K562 (cell line): ENCODE measurements around the gene F13A1. TPM values are rescaled to one million over a fixed set of nuclear protein-coding genes. Genes with fewer than 3 reads are reported as not detected.

Experiments
- ATAC-seq: fragments of 200-7000 bp; cut with Tn5 transposase; 3 replicates; pipeline ENCODE4 v1.9.1; 2020; ENCODE audit warnings: moderate library complexity
- BruUV-seq: library from RNA; stranded (reverse); fragments of 400-500 nt; replicated peaks from 2 replicates; lab custom pipeline; 2021; lab: Mats Ljungman, UMichigan
- CTCF ChIA-PET: fragments of 300-600 bp; formaldehyde crosslinking; extraction: SDS; loops from one replicate; lab custom pipeline; 2021; ENCODE audit warnings: low intra/inter-chr PET ratio; lab: Yijun Ruan, JAX
- POLR2A ChIA-PET: fragments of 300-600, 350-650 bp; sonication (Branson Sonifier 250); formaldehyde crosslinking; extraction: SDS; loops from one replicate; lab custom pipeline; 2021; ENCODE audit warnings: antibody characterized with exemption, inconsistent platforms; lab: Yijun Ruan, JAX
- DNase-seq, 4 experiments: peaks; one replicate each; pipeline versions ENCODE4 v3.0.0 to v3.0.0-alpha.2; 2011 to 2018; ENCODE audit warnings: low spot score in 3 of 4, mixed read lengths in 3 of 4; ENCODE audit errors: extremely low read depth in 1 of 4
- FAIRE-seq: peaks from 2 replicates; lab custom pipeline; 2011; peaks lifted over from hg19 to GRCh38; lab: Jason Lieb, UNC
- H2AFZ ChIP-seq: 2 replicates; pipeline ENCODE4 v1.6.0; 2011; ENCODE audit warnings: low read depth, low read length, control low read depth, inconsistent platforms
- H3K27ac ChIP-seq: fragments of 200-600 bp; 3 replicates; pipeline ENCODE4 v1.8.0; 2011; ENCODE audit warnings: low read depth, mild to moderate bottlenecking, control low read depth, inconsistent platforms, low read length, moderate library complexity, mixed read lengths; ENCODE audit errors: extremely low read depth
- H3K27me3 ChIP-seq, 2 experiments: fragments of 300-600 bp in 1 of 2; 2 replicates in 1 of 2; 3 replicates in 1 of 2; pipeline versions ENCODE4 v1.6.0 to v1.8.0; 2011; ENCODE audit warnings: inconsistent platforms in 2 of 2, low read length in 2 of 2, mild to moderate bottlenecking in 1 of 2, mixed read lengths in 1 of 2, moderate library complexity in 1 of 2; ENCODE audit not compliant: control insufficient read depth in 2 of 2, insufficient read depth in 2 of 2
- H3K36me3 ChIP-seq: fragments of 300-600 bp; 3 replicates; pipeline ENCODE4 v1.8.0; 2011; ENCODE audit warnings: mild to moderate bottlenecking, low read length, inconsistent platforms; ENCODE audit not compliant: control insufficient read depth, insufficient read depth
- H3K4me1 ChIP-seq, 2 experiments: fragments of 200-600 bp in 1 of 2; replicated peaks in 1 of 2; 2 replicates in 1 of 2; 3 replicates in 1 of 2; pipeline versions ENCODE4 v1.5.1 to v1.8.0; 2011; ENCODE audit warnings: inconsistent platforms in 2 of 2, low read length in 2 of 2, mild to moderate bottlenecking in 1 of 2, mixed read lengths in 1 of 2, moderate library complexity in 1 of 2; ENCODE audit not compliant: control insufficient read depth in 2 of 2, insufficient read depth in 2 of 2
- H3K4me2 ChIP-seq: 2 replicates; pipeline ENCODE4 v1.6.1; 2011; ENCODE audit warnings: low read length, control low read depth, inconsistent platforms, mixed read lengths; ENCODE audit not compliant: insufficient read depth
- H3K4me3 ChIP-seq: fragments of 200-600 bp; sonication (generic), shearing (Covaris generic); 2 replicates; pipeline ENCODE4 v1.5.1; 2016; ENCODE audit warnings: control low read depth, inconsistent platforms
- H3K79me2 ChIP-seq: fragments of 200-600 bp; 3 replicates; pipeline ENCODE4 v1.8.0; 2011; ENCODE audit warnings: low read length, inconsistent platforms; ENCODE audit not compliant: control insufficient read depth, insufficient read depth
- H3K9ac ChIP-seq, 2 experiments: 2 replicates each; pipeline versions ENCODE4 v1.6.0 to v1.6.1; 2011; ENCODE audit warnings: low read depth in 2 of 2, low read length in 2 of 2, control low read depth in 1 of 2, inconsistent platforms in 1 of 2, mild to moderate bottlenecking in 1 of 2, mixed read lengths in 1 of 2; ENCODE audit not compliant: insufficient read depth in 1 of 2
- H3K9me1 ChIP-seq: one replicate; pipeline ENCODE4 v1.6.0; 2011; ENCODE audit warnings: inconsistent platforms, mild to moderate bottlenecking, low read length, moderate library complexity; ENCODE audit not compliant: control insufficient read depth, insufficient read depth
- H3K9me3 ChIP-seq: replicated peaks from 2 replicates; pipeline ENCODE4 v1.5.1; 2011; ENCODE audit warnings: low read depth, low read length, inconsistent platforms; ENCODE audit not compliant: control insufficient read depth, insufficient read depth
- H4K20me1 ChIP-seq: replicated peaks from 2 replicates; pipeline ENCODE4 v1.6.1; 2011; ENCODE audit warnings: low read length, inconsistent platforms, mixed read lengths; ENCODE audit not compliant: control insufficient read depth, insufficient read depth
- CBFA2T3 ChIP-seq: fragments of 450-650 bp; IDR thresholded peaks from 2 replicates; pipeline ENCODE4 v1.6.1; 2017
- CXXC5 ChIP-seq: fragments of 250-450 bp; sonication (Bioruptor Pico); IDR thresholded peaks from 2 replicates; pipeline ENCODE4 v1.8.0; 2022; ENCODE audit warnings: inconsistent platforms, mild to moderate bottlenecking, moderate library complexity
- EZH2 ChIP-seq: IDR thresholded peaks from 2 replicates; pipeline ENCODE4 v1.6.1; 2012; ENCODE audit warnings: low read depth, mild to moderate bottlenecking, inconsistent platforms, low read length, borderline replicate concordance
- HMGN3 ChIP-seq: IDR thresholded peaks from 2 replicates; pipeline ENCODE4 v1.6.1; 2011; ENCODE audit warnings: borderline replicate concordance, low read depth, mild to moderate bottlenecking, mixed read lengths, low read length; ENCODE audit not compliant: insufficient read length; ENCODE audit errors: extremely low read depth
- ILF3 ChIP-seq: fragments of 450-650 bp; IDR thresholded peaks from 2 replicates; pipeline ENCODE4 v1.6.1; 2018; ENCODE audit warnings: antibody characterized with exemption, mild to moderate bottlenecking, moderate library complexity, borderline replicate concordance
- PURB ChIP-seq: sonication (generic); formaldehyde crosslinking; IDR thresholded peaks from 2 replicates; pipeline ENCODE4 v1.9.0; 2021; ENCODE audit warnings: low read depth, mild to moderate bottlenecking, missing genetic modification reagents
- ZBTB7A ChIP-seq: IDR thresholded peaks from 2 replicates; pipeline ENCODE4 v1.6.1; 2011; ENCODE audit warnings: low read depth, mild to moderate bottlenecking, low read length, moderate library complexity, borderline replicate concordance; ENCODE audit not compliant: control insufficient read depth
- ZFPM2 ChIP-seq: fragments of 250-450 bp; sonication (Bioruptor Pico); IDR thresholded peaks from 2 replicates; pipeline ENCODE4 v1.5.1; 2022; ENCODE audit warnings: mild to moderate bottlenecking
- ZNF830 ChIP-seq: fragments of 250-450 bp; sonication (Bioruptor Pico); IDR thresholded peaks from 2 replicates; pipeline ENCODE4 v1.5.0; 2021; ENCODE audit warnings: mild to moderate bottlenecking
- ZZZ3 ChIP-seq: fragments of 450-650 bp; IDR thresholded peaks from 2 replicates; pipeline ENCODE4 v1.6.1; 2016; ENCODE audit warnings: antibody characterized with exemption, mild to moderate bottlenecking, moderate library complexity
- WGBS: fragments of 100-300 bp; shearing (Covaris generic); methylation state at CpG from one replicate; pipeline ENCODE4 v1.1.6; 2016; ENCODE audit warnings: low coverage, mixed read lengths; ENCODE audit not compliant: insufficient coverage; ENCODE audit errors: missing lambda C conversion rate; 5-methylcytosine and 5-hydroxymethylcytosine counted together
- in situ Hi-C: fragments of 300-500 bp; cut with MboI; formaldehyde crosslinking; loops from 4 replicates; pipeline ENCODE4 v1.15.0; 2018; ENCODE audit warnings: inconsistent platforms, mixed read lengths
- intact Hi-C: fragments of 100-400 bp; cut with micrococcal nuclease; formaldehyde crosslinking; loops from 2 replicates; pipeline ENCODE4 v1.14.2; 2022
- polyA plus RNA-seq, 8 experiments: library from polyadenylated mRNA; depleted of rRNA in 4 of 8; stranded (reverse) in 5 of 8; unstranded in 3 of 8; fragments of >200 nt; fragmentation: Nextera tagmentation in 2 of 8; fragmentation: Illumina TruSeq in 1 of 8; extraction: Ambion mirVana in 2 of 8; extraction: Trizol in 1 of 8; gene quantifications; 2 replicates each; pipeline versions ENCODE4 v1.2.1 to v1.2.3, GENCODE V29; 2011 to 2014; ENCODE audit warnings: inconsistent platforms in 1 of 8, missing spikeins in 1 of 8
- total RNA-seq, 7 experiments: library from RNA; depleted of rRNA in 6 of 7; stranded (reverse); fragments of >200 nt in 6 of 7; fragmentation: Illumina TruSeq in 2 of 7; extraction: Trizol in 2 of 7; gene quantifications; 2 replicates each; pipeline versions ENCODE4 v1.2.1 to v1.2.3, GENCODE V29; 2011 to 2021; ENCODE audit warnings: low replicate concordance in 1 of 7
- TF ChIP-seq, protein P1 (sequence below): sonication (generic); formaldehyde crosslinking; IDR thresholded peaks from 2 replicates; pipeline ENCODE4 v1.8.1; 2023; ENCODE audit warnings: mild to moderate bottlenecking, missing genetic modification reagents
- TF ChIP-seq, protein P2 (sequence below): fragments of 250-450 bp; sonication (Bioruptor Pico); IDR thresholded peaks from 2 replicates; pipeline ENCODE4 v1.8.0; 2021; ENCODE audit warnings: mild to moderate bottlenecking, moderate library complexity
- TF ChIP-seq, protein P3 (sequence below): fragments of 250-450 bp; sonication (Bioruptor Pico); IDR thresholded peaks from 2 replicates; pipeline ENCODE4 v1.8.0; 2022; ENCODE audit warnings: moderate library complexity, mild to moderate bottlenecking, inconsistent platforms
- TF ChIP-seq, protein P4 (sequence below): fragments of 450-650 bp; IDR thresholded peaks from 2 replicates; pipeline ENCODE4 v1.6.1; 2014; ENCODE audit warnings: low read depth, mild to moderate bottlenecking, moderate library complexity, borderline replicate concordance

The F13A1 gene
- total and polyA plus RNA-seq, 9 of the 15 experiments (the other 6 are each of a cell fraction or from before 2014, with no cell fraction given) = 0.33 TPM; not detected in 8

DNA sequence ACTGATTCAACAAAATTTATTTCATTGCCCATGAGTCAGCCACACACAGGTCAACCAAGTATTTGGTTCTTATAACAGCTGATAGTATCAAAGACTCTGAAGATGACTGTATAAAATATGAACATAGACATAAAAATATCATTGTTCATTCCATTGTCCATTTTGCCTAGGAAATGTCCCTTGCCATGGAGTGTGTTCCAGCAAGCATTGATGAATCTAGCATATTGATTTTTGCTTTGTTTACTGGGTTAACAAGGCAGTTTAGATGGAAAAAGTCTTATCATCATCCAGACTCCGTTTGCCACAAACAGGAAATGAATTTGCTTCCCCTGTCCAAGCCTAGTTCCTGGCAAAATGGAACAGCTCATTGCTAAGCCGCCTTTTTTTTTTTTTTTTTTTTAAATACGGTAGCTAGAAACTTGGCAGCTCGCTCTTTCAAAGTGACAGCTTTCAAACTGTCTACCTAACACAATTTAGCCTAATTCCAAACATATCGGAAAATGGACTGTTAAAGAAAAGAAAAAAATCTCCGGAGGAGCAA is 7.5 kb downstream of the F13A1 start:
- ChIA-PET CTCF (no interaction called here), POLR2A (no interaction called here)
- no peaks in the 10 kb centered on the region for H3K27me3 ChIP-seq
- in situ Hi-C loops = no loop called here
- H3K36me3 ChIP-seq = no peaks in the 10 kb centered on the region
- WGBS = 2% methylated on average over 6 of the region's 6 CpGs
- H2AFZ ChIP-seq = no peak overlapping the region
- intact Hi-C loops = loop anchor here (10.0 kb wide), 1 partner anchor 258 kb away; no protein-coding TSS in a partner anchor
- no peak overlapping the region for H3K27ac ChIP-seq
- BruUV-seq = no TSS peak
- TF ChIP-seq ZZZ3 = no peak
- TF ChIP-seq CXXC5 (CRISPR knock-in tag) = no peak
- no peak for TF ChIP-seq PURB (CRISPR knock-in tag)
- TF ChIP-seq HMGN3 = no peak
- TF ChIP-seq EZH2 = no peak
- TF ChIP-seq ZFPM2 (CRISPR knock-in tag) = no peak
- TF ChIP-seq, protein P1, sequence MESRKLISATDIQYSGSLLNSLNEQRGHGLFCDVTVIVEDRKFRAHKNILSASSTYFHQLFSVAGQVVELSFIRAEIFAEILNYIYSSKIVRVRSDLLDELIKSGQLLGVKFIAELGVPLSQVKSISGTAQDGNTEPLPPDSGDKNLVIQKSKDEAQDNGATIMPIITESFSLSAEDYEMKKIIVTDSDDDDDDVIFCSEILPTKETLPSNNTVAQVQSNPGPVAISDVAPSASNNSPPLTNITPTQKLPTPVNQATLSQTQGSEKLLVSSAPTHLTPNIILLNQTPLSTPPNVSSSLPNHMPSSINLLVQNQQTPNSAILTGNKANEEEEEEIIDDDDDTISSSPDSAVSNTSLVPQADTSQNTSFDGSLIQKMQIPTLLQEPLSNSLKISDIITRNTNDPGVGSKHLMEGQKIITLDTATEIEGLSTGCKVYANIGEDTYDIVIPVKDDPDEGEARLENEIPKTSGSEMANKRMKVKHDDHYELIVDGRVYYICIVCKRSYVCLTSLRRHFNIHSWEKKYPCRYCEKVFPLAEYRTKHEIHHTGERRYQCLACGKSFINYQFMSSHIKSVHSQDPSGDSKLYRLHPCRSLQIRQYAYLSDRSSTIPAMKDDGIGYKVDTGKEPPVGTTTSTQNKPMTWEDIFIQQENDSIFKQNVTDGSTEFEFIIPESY (CRISPR knock-in tag) = no peak
- no peak for TF ChIP-seq CBFA2T3
- TF ChIP-seq ZNF830 (CRISPR knock-in tag) = no peak
- no peak for TF ChIP-seq ILF3
- TF ChIP-seq, protein P2, sequence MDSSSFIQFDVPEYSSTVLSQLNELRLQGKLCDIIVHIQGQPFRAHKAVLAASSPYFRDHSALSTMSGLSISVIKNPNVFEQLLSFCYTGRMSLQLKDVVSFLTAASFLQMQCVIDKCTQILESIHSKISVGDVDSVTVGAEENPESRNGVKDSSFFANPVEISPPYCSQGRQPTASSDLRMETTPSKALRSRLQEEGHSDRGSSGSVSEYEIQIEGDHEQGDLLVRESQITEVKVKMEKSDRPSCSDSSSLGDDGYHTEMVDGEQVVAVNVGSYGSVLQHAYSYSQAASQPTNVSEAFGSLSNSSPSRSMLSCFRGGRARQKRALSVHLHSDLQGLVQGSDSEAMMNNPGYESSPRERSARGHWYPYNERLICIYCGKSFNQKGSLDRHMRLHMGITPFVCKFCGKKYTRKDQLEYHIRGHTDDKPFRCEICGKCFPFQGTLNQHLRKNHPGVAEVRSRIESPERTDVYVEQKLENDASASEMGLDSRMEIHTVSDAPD = no peak
- TF ChIP-seq, protein P3, sequence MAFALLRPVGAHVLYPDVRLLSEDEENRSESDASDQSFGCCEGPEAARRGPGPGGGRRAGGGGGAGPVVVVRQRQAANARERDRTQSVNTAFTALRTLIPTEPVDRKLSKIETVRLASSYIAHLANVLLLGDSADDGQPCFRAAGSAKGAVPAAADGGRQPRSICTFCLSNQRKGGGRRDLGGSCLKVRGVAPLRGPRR = no peak
- no peak for TF ChIP-seq ZBTB7A
- TF ChIP-seq, protein P4, sequence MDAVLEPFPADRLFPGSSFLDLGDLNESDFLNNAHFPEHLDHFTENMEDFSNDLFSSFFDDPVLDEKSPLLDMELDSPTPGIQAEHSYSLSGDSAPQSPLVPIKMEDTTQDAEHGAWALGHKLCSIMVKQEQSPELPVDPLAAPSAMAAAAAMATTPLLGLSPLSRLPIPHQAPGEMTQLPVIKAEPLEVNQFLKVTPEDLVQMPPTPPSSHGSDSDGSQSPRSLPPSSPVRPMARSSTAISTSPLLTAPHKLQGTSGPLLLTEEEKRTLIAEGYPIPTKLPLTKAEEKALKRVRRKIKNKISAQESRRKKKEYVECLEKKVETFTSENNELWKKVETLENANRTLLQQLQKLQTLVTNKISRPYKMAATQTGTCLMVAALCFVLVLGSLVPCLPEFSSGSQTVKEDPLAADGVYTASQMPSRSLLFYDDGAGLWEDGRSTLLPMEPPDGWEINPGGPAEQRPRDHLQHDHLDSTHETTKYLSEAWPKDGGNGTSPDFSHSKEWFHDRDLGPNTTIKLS = no peak
- no peak overlapping the region for H3K4me3 ChIP-seq
- H4K20me1 ChIP-seq = no peaks in the 10 kb centered on the region; the same call in 1 of the 2 replicates
- H3K9me1 ChIP-seq = no peaks in the 10 kb centered on the region
- no peak overlapping the region for H3K9ac ChIP-seq
- H3K79me2 ChIP-seq = no peaks in the 10 kb centered on the region
- FAIRE-seq (no peak), DNase-seq (no peak), ATAC-seq (no peak)
- H3K4me2 ChIP-seq = no peak overlapping the region
- H3K9me3 ChIP-seq = no peaks in the 10 kb centered on the region
- no peaks in the 10 kb centered on the region for H3K4me1 ChIP-seq
